Measurements from ENCODE around the gene TMEM63A.

GRCh38 chr1:225908773-225909172 lies 26.6 kb upstream of the TMEM63A start:
- TF ChIP-seq CTCF (IDR thresholded peaks at IDR 0.05; ENCODE audit: poor library complexity, severe bottlenecking) (no peak), EZH2 (IDR thresholded peaks at IDR 0.05; ENCODE audit: borderline replicate concordance, insufficient read depth, low read length, poor library complexity, severe bottlenecking) (no peak), SMC3 (conservative IDR thresholded peaks at IDR 0.05; ENCODE audit: poor library complexity) (no peak), EP300 (conservative IDR thresholded peaks at IDR 0.05; ENCODE audit: poor library complexity, severe bottlenecking) (no peak), TAF1 (IDR thresholded peaks at IDR 0.05; ENCODE audit: low read depth) (no peak)
